ENCODE measurements around the gene EEF1B2.
"Not testable (repeated sequence)": the region's sequence is repeated elsewhere in the genome, so short reads cannot be mapped to it uniquely, and the experiment has no call there.

Gene EEF1B2

GRCh38 chr2:206203331-206203730 lies 43.6 kb downstream of the EEF1B2 start:
- no peak for DNase-seq
- in situ Hi-C loops (cut with HindIII; ENCODE audit: low pct_ligation_motif_present, low pct_unique_long_range_greater_than_20kb, low sequenced_read_pairs): no loop called here

- in situ Hi-C loops (cut with HindIII; ENCODE audit: low pct_ligation_motif_present, low pct_unique_long_range_greater_than_20kb, low sequenced_read_pairs): no loop called here
- DNase-seq: no peak
Observed at GRCh38 chr2:206204710-206205109, 45.0 kb downstream of the EEF1B2 start.

GRCh38 chr2:206207316-206207715 lies 47.6 kb downstream of the EEF1B2 start:
- DNase-seq; in situ Hi-C loops (cut with HindIII; ENCODE audit: low pct_ligation_motif_present, low pct_unique_long_range_greater_than_20kb, low sequenced_read_pairs): not testable (repeated sequence)

GRCh38 chr2:206208900-206209299 lies 49.2 kb downstream of the EEF1B2 start:
- in situ Hi-C loops (cut with HindIII; ENCODE audit: low pct_ligation_motif_present, low pct_unique_long_range_greater_than_20kb, low sequenced_read_pairs): no loop called here

GRCh38 chr2:206211657-206212255 lies 52.1 kb downstream of the EEF1B2 start:
- in situ Hi-C loops (cut with HindIII; ENCODE audit: low pct_ligation_motif_present, low pct_unique_long_range_greater_than_20kb, low sequenced_read_pairs): no loop called here
- DNase-seq: peak; percentile 7

More at GRCh38 chr2:206208900-206209299, 49.2 kb downstream of the EEF1B2 start:
- no peak for DNase-seq

All from ACHN (cell line).